LNCAP (cell line): ENCODE measurements around the gene CREB3.

Experiments used
- CTCF ChIP-seq: fragments of 450-650 bp; IDR thresholded peaks from 2 replicates; pipeline ENCODE4 v1.5.1; 2017; ENCODE audit warnings: mild to moderate bottlenecking

CREB3 gene

GRCh38 chr9:35756275-35757225 lies 24.1 kb downstream of the CREB3 start:
- no peak for TF ChIP-seq CTCF

- no peak for TF ChIP-seq CTCF
Observed at GRCh38 chr9:35757226-35757891, 24.9 kb downstream of the CREB3 start.

GRCh38 chr9:35757892-35758275 lies 25.4 kb downstream of the CREB3 start:
- no peak for TF ChIP-seq CTCF

GRCh38 chr9:35758475-35759050 lies 26.1 kb downstream of the CREB3 start:
- TF ChIP-seq CTCF = no peak

GRCh38 chr9:35759795-35760194 lies 27.3 kb downstream of the CREB3 start:
- TF ChIP-seq CTCF = no peak

GRCh38 chr9:35760651-35761050 lies 28.2 kb downstream of the CREB3 start:
- no peak for TF ChIP-seq CTCF

GRCh38 chr9:35763181-35763580 lies 30.7 kb downstream of the CREB3 start:
- no peak for TF ChIP-seq CTCF
